Body of pancreas (tissue), 4 donors: Measurements from ENCODE around the gene TNRC6B.

ENCODE experiments used
- CTCF ChIP-seq, 7 experiments: fragments of 450-650 bp in 4 of 7; fragments of 200-600 bp in 3 of 7; sonication (generic) in 3 of 7; IDR thresholded peaks; one replicate each; pipeline ENCODE4 v1.5.1; 2016 to 2019; ENCODE audit warnings: antibody characterized with exemption in 7 of 7
- POLR2A ChIP-seq, 3 donors: fragments of 450-650 bp; IDR thresholded peaks; one replicate each; pipeline ENCODE4 v1.6.1; 2016; ENCODE audit warnings: antibody characterized with exemption in 3 of 3, mild to moderate bottlenecking in 2 of 3

- TF ChIP-seq CTCF (IDR thresholded peaks at IDR 0.05) (no peak), POLR2A (IDR thresholded peaks at IDR 0.05) (no peak)
Measured at GRCh38 chr22:40161194-40161593, 16.5 kb upstream of the TNRC6B start.
